WERI-Rb-1 (cell line): Measurements from ENCODE around the gene GARNL3.

Experiments used
- DNase-seq: peaks from one replicate; pipeline ENCODE4 v3.0.0-alpha.2; 2020
- H3K27ac ChIP-seq: fragments of 250-450 bp; sonication (Bioruptor Pico); 2 replicates; pipeline ENCODE4 v1.5.1; 2020; ENCODE audit warnings: mild to moderate bottlenecking, moderate library complexity
- H3K27me3 ChIP-seq: fragments of 250-450 bp; sonication (Bioruptor Pico); 2 replicates; pipeline ENCODE4 v1.5.1; 2021; ENCODE audit warnings: mild to moderate bottlenecking, low read depth, moderate library complexity; ENCODE audit not compliant: insufficient read depth, severe bottlenecking
- H3K36me3 ChIP-seq: fragments of 250-450 bp; sonication (Bioruptor Pico); 2 replicates; pipeline ENCODE4 v1.5.1; 2020; ENCODE audit warnings: mild to moderate bottlenecking, moderate library complexity
- H3K4me3 ChIP-seq: 2 replicates; pipeline ENCODE4 v1.5.1; 2011; ENCODE audit warnings: low read depth, mild to moderate bottlenecking, control low read depth, low read length
- H3K9me3 ChIP-seq: fragments of 250-450 bp; sonication (Bioruptor Pico); 2 replicates; pipeline ENCODE4 v1.5.1; 2021; ENCODE audit warnings: mild to moderate bottlenecking, moderate library complexity; ENCODE audit not compliant: severe bottlenecking
- TF ChIP-seq, protein P1 (sequence below): IDR thresholded peaks from 2 replicates; pipeline ENCODE4 v1.5.1; 2011; ENCODE audit warnings: low read depth, mild to moderate bottlenecking, control low read depth, inconsistent platforms, low read length

GARNL3 gene

GRCh38 chr9:127333221-127334064 is 68.9 kb downstream of the GARNL3 start:
- DNase-seq, result peak; percentile 80
- TF ChIP-seq, protein P1, sequence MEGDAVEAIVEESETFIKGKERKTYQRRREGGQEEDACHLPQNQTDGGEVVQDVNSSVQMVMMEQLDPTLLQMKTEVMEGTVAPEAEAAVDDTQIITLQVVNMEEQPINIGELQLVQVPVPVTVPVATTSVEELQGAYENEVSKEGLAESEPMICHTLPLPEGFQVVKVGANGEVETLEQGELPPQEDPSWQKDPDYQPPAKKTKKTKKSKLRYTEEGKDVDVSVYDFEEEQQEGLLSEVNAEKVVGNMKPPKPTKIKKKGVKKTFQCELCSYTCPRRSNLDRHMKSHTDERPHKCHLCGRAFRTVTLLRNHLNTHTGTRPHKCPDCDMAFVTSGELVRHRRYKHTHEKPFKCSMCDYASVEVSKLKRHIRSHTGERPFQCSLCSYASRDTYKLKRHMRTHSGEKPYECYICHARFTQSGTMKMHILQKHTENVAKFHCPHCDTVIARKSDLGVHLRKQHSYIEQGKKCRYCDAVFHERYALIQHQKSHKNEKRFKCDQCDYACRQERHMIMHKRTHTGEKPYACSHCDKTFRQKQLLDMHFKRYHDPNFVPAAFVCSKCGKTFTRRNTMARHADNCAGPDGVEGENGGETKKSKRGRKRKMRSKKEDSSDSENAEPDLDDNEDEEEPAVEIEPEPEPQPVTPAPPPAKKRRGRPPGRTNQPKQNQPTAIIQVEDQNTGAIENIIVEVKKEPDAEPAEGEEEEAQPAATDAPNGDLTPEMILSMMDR, result no peak

DNA sequence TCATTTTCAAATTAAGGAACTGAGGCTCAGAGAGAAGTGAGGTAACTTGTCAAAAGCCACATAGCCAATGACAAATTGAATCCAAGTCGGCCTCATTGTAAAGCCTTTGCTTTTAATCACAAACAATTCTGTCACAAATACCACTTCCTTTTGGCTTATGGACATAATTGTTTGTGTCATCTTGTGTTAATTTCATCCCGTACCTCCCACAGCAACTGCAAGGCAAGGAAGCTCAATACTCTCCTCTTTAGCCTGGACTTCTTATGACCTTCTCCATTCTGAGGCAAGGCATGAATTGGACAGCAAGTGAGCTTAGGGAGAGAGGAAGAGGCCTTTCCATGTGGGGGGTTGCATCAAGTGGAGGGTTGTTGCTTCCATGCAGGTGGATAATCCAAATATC is 70.2 kb downstream of the GARNL3 start:
- no peak overlapping the region for H3K4me3 ChIP-seq
- peaks cover 70% of the 10 kb centered on the region for H3K36me3 ChIP-seq
- peak overlapping the region; percentile 92 for H3K27ac ChIP-seq
- H3K9me3 ChIP-seq, result no peaks in the 10 kb centered on the region
- TF ChIP-seq, protein P1, result no peak
- H3K27me3 ChIP-seq, result no peaks in the 10 kb centered on the region
- no peak for DNase-seq

More at GRCh38 chr9:127333221-127334064, 68.9 kb downstream of the GARNL3 start:
- H3K27me3 ChIP-seq, result no peaks in the 10 kb centered on the region
- peaks cover 62% of the 10 kb centered on the region for H3K36me3 ChIP-seq
- peak overlapping the region; percentile 92 for H3K27ac ChIP-seq
- H3K4me3 ChIP-seq, result no peak overlapping the region
- no peaks in the 10 kb centered on the region for H3K9me3 ChIP-seq

- no peaks in the 10 kb centered on the region for H3K9me3 ChIP-seq
- H3K36me3 ChIP-seq, result peaks cover 83% of the 10 kb centered on the region
- H3K27ac ChIP-seq, result no peak overlapping the region; the same call in 1 of the 2 replicates
- TF ChIP-seq, protein P1, result no peak
- H3K4me3 ChIP-seq, result no peak overlapping the region
- H3K27me3 ChIP-seq, result no peaks in the 10 kb centered on the region
- no peak for DNase-seq
These were observed 71.5 kb downstream of the GARNL3 start for GRCh38 chr9:127336086-127336485.

GRCh38 chr9:127336506-127337352 is 72.2 kb downstream of the GARNL3 start:
- Histone ChIP-seq H3K36me3 (peaks cover 90% of the 10 kb centered on the region), H3K27me3 (no peaks in the 10 kb centered on the region), H3K9me3 (no peaks in the 10 kb centered on the region), H3K27ac (peak overlapping the region; percentile 34), H3K4me3 (no peak overlapping the region)
- DNase-seq, result no peak
- TF ChIP-seq, protein P1, result no peak

GRCh38 chr9:127340721-127341120 is 76.1 kb downstream of the GARNL3 start:
- Histone ChIP-seq H3K9me3 (no peaks in the 10 kb centered on the region), H3K4me3 (no peak overlapping the region), H3K36me3 (peaks cover 96% of the 10 kb centered on the region), H3K27ac (no peak overlapping the region), H3K27me3 (no peaks in the 10 kb centered on the region)
- TF ChIP-seq, protein P1, result no peak
- no peak for DNase-seq
